ENCODE data around the gene C2CD3.
"Not testable (repeated sequence)": the region's sequence is repeated elsewhere in the genome, so short reads cannot be mapped to it uniquely, and the experiment has no call there.

Gene C2CD3

DNA sequence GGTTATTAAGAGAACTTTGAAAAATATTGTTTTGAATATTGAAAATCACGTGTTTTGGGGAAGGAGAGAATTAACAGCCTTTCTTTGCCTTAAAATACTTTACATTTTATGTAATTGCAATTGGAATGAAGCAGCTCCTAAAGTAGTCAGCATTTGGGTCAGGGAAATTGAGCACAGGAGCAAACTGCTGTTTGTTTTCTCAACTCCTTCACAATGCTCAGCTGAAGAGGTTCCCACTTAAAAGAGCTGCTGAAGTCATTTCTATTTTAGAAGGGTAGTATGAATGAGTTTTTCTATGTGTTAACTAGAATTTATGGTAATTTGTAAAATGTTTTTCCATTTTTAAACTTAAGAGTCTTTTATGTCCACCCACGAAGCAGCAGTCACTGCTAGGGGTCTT lies 180.1 kb downstream of the C2CD3 start:
- no peak for DNase-seq (ENCODE audit: extremely low read depth, low read depth)
- no peak overlapping the region for H3K4me3 ChIP-seq (replicated peaks; ENCODE audit: low read depth, low read length)
- TF ChIP-seq, protein P1, sequence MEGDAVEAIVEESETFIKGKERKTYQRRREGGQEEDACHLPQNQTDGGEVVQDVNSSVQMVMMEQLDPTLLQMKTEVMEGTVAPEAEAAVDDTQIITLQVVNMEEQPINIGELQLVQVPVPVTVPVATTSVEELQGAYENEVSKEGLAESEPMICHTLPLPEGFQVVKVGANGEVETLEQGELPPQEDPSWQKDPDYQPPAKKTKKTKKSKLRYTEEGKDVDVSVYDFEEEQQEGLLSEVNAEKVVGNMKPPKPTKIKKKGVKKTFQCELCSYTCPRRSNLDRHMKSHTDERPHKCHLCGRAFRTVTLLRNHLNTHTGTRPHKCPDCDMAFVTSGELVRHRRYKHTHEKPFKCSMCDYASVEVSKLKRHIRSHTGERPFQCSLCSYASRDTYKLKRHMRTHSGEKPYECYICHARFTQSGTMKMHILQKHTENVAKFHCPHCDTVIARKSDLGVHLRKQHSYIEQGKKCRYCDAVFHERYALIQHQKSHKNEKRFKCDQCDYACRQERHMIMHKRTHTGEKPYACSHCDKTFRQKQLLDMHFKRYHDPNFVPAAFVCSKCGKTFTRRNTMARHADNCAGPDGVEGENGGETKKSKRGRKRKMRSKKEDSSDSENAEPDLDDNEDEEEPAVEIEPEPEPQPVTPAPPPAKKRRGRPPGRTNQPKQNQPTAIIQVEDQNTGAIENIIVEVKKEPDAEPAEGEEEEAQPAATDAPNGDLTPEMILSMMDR (IDR thresholded peaks at IDR 0.05; ENCODE audit: low read depth, low read length, missing control alignments), result no peak

DNA sequence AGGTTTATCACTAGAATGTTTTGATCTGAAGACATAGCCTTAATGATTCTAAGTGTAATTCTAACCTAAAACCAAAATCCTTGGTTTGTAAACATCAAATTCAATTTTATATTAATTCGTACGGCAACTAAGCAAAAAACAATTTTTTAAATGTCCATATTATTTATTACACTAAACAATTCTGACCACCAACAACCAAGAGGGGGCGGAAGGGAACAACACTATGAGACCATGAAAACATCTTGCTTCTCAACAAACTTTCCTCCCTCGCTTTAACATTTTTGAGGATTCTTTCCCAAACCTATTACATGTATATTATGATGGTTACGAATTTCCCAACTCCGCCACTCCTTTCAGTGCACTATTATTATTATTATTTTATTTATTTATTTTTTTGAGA lies 181.6 kb downstream of the C2CD3 start:
- TF ChIP-seq, protein P1 (IDR thresholded peaks at IDR 0.05; ENCODE audit: low read depth, low read length, missing control alignments), result no peak
- no peak overlapping the region for H3K4me3 ChIP-seq (replicated peaks; ENCODE audit: low read depth, low read length)
- DNase-seq (ENCODE audit: extremely low read depth, low read depth), result no peak

DNA sequence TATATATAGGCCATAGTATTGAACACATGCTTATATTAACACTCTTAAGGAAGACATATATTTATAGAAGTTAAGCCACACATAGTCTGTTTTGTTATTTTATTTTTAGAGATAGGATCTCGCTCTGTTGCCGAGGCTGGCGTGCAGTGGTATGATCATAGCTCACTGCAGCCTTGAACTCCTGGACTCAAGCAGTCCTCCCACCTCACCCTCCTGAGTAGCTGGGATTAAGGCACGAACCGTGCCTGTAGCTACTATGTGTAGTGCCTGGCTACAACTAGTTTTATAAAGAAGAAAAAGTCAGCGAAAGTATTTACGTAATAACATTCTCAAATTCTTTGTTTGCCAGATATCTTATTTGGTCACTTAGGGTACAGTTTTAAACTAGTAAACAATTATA lies 182.6 kb downstream of the C2CD3 start:
- no peak overlapping the region for H3K4me3 ChIP-seq (replicated peaks; ENCODE audit: low read depth, low read length)
- TF ChIP-seq, protein P1 (IDR thresholded peaks at IDR 0.05; ENCODE audit: low read depth, low read length, missing control alignments), result no peak
- no peak for DNase-seq (ENCODE audit: extremely low read depth, low read depth)

- not testable (repeated sequence) for H3K4me3 ChIP-seq (replicated peaks; ENCODE audit: low read depth, low read length); DNase-seq (ENCODE audit: extremely low read depth, low read depth)
Measured at GRCh38 chr11:73985661-73986060, 185.1 kb downstream of the C2CD3 start.

DNA sequence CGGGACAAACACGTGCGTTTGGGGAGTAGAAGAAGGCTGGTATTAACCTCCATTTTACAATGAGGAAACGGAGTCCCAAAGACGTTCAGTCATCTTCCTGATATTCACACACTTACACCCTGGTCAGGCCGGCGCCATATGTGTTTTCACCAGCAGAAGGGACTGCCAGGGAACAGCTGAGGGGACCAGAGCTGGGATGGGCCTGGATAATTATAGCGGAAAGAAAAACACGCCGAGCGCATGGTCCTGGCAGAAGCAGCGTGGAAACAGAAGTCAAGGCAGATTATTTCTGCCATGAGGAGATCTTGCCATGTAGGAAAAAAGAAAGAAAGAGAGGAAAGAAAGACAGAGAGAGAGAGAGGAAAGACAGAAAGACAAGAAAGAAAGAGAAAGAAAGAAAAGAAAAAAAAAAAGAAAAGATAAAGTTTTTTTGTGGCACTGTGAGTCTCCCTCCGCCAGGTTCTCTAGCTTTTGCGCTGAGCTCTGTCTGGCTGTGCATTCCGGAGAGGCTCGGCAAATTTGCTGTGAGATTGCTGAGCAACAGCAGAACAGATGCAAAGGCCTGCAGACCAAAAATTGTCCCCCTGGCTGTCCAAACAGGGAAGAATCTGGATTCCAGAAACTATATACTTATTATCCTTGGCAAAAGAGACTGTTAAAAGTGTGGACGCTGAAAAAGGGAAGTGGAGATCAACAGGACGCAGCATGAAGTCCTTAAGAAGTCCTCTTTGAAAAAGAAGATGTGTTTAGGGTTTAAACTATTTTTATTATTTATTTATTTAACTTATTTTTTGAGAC lies 186.9 kb downstream of the C2CD3 start:
- peak overlapping the region; percentile 59 for H3K4me3 ChIP-seq (replicated peaks; ENCODE audit: low read depth, low read length)
- TF ChIP-seq, protein P1 (IDR thresholded peaks at IDR 0.05; ENCODE audit: low read depth, low read length, missing control alignments), result no peak

DNA sequence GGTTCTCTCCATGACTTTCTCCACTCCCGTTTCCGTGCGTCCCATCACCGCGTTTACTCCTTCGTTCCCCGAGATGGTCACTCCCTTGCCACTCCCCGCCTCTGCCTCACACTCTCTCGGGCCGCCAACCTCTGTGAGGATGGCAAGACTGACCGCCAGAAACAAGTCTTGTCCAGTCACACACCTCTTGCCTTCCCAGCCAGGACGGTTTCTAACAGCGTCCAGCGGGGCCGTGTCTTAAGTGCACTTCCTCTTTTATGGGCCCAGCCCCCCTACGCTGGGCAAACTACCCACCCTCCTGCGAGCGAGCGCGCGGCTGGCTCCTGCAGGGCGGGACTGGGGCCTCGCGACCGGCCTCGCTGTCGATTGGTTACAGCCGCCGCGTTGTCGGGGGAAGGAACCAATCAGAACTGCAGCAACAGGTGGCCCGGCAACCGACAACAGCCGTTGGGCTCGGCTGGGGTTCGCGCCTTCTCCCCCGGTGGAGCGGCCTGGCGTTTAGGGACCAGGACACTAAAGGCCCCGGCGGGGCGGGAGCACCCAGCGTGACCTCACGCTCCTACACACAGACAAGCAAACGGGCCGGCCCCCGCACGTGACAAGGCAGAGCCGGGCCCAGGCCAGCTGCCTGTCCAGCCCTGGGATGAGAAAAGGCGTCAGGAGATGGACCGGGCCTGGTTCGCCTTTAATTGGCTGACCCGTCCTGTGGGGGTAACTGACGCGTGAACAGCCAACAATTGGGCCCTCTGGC lies 187.6 kb downstream of the C2CD3 start:
- TF ChIP-seq, protein P1 (IDR thresholded peaks at IDR 0.05; ENCODE audit: low read depth, low read length, missing control alignments), result no peak
- H3K4me3 ChIP-seq (replicated peaks; ENCODE audit: low read depth, low read length), result peak overlapping the region; percentile 59
- peak; percentile 64 for DNase-seq (ENCODE audit: extremely low read depth, low read depth)

More for the DNA sequence above, 186.9 kb downstream of the C2CD3 start:
- DNase-seq (ENCODE audit: extremely low read depth, low read depth), result no peak

- no peak for DNase-seq (ENCODE audit: extremely low read depth, low read depth)
- H3K4me3 ChIP-seq (replicated peaks; ENCODE audit: low read depth, low read length), result peak within 1 kb of the TSS; percentile 59
- TF ChIP-seq, protein P1 (IDR thresholded peaks at IDR 0.05; ENCODE audit: low read depth, low read length, missing control alignments), result no peak
Measured at GRCh38 chr11:73982595-73982989, 188.2 kb downstream of the C2CD3 start, which contains the start of gene UCP2. Gene UCP2, minus strand, starts transcription at chr11:73982843. Its CDS starts 4,465 bp downstream, at chr11:73978378.

Measured in HFF-Myc (cell line).